Heart right ventricle (tissue), 16 donors: ENCODE data around the gene LPP. TPM values are rescaled to one million over a fixed set of nuclear protein-coding genes. Genes with fewer than 3 reads are reported as not detected.

Source experiments
- ATAC-seq, 8 donors: fragments of 200-7000 bp; cut with Tn5 transposase; one replicate each; pipeline ENCODE4 v1.9.1; 2020; ENCODE audit warnings: mild to moderate bottlenecking in 8 of 8, moderate library complexity in 8 of 8, moderate number of reproducible peaks in 1 of 8
- DNase-seq, 2 donors: peaks; one replicate each; pipeline ENCODE4 v3.0.0-alpha.2; 2020
- H3K27ac ChIP-seq, 10 donors: fragments of 200-600 bp; sonication (generic) in 2 of 10; one replicate each; pipeline versions ENCODE4 v1.5.0 to v1.8.0; 2020 to 2022; ENCODE audit warnings: mild to moderate bottlenecking in 3 of 10
- H3K27me3 ChIP-seq, 7 donors: fragments of 200-600 bp; one replicate each; pipeline ENCODE4 v1.8.0; 2021 to 2022; ENCODE audit warnings: mild to moderate bottlenecking in 2 of 7
- H3K36me3 ChIP-seq, 9 donors: fragments of 200-600 bp; sonication (generic) in 1 of 9; one replicate each; pipeline versions ENCODE4 v1.5.0 to v1.8.0; 2020 to 2022; ENCODE audit warnings: mild to moderate bottlenecking in 2 of 9
- H3K4me1 ChIP-seq, 9 donors: fragments of 200-600 bp; sonication (generic) in 1 of 9; one replicate each; pipeline versions ENCODE4 v1.5.0 to v1.8.0; 2020 to 2022; ENCODE audit warnings: mild to moderate bottlenecking in 4 of 9
- H3K4me3 ChIP-seq, 10 donors: fragments of 200-600 bp; sonication (generic) in 2 of 10; one replicate each; pipeline versions ENCODE4 v1.5.0 to v1.8.0; 2020 to 2022; ENCODE audit warnings: mild to moderate bottlenecking in 7 of 10, moderate library complexity in 2 of 10
- H3K9me3 ChIP-seq, 11 donors: fragments of 200-600 bp in 10 of 11; sonication (generic) in 2 of 11; one replicate each; pipeline versions ENCODE4 v1.5.0 to v1.8.0; 2013 to 2022; ENCODE audit warnings: mild to moderate bottlenecking in 2 of 11, control low read depth in 1 of 11, moderate library complexity in 1 of 11
- WGBS, 2 donors: extraction: QIAGEN DNeasy Blood & Tissue Kit; methylation state at CpG; one replicate each; pipeline ENCODE4 v1.1.7; 2013; ENCODE audit warnings: inconsistent platforms in 1 of 2; 5-methylcytosine and 5-hydroxymethylcytosine counted together
- intact Hi-C, 10 donors: fragments of 100-400 bp; cut with DNase I; formaldehyde crosslinking; loops; one replicate each; pipeline versions ENCODE4 v1.11.1 to v1.14.2; 2022
- polyA plus RNA-seq, 2 donors: library from polyadenylated mRNA; stranded (reverse); fragments of 200-250 nt; gene quantifications; one replicate each; pipeline ENCODE4 v1.2.3, GENCODE V29; 2013
- total RNA-seq, 10 donors: library from RNA; stranded (reverse); fragmentation: NEBNext Ultra II Directional in 3 of 10; extraction: Animal tissue kit (Norgen Biotek cat#: 25700) in 3 of 10; gene quantifications; one replicate each; pipeline versions ENCODE4 v1.2.1 to v1.2.4, GENCODE V29; 2021 to 2023
- TF ChIP-seq, protein P1 (sequence below), 9 donors: fragments of 200-600 bp; sonication (generic) in 2 of 9; IDR thresholded peaks; one replicate each; pipeline versions ENCODE4 v1.5.0 to v1.8.0; 2021 to 2022; ENCODE audit warnings: antibody characterized with exemption in 9 of 9, mild to moderate bottlenecking in 5 of 9, moderate library complexity in 1 of 9
- donor health status: Arrhythmogenic right ventricular cardiomyopathy.
- donor health status: ischemic (EF 13 %, LVEDD 7.1; RV severe dilation, severe dysfunction).
- donor health status: healthy with polysubstance abuse.
- donor health status: DM: no; HTN: yes; CAD: no.
- donor health status: DM: no; HTN: no; CAD: no.
- donor health status: ischemic (EF 25% LVEDD 6.9; RV normal size, moderate dysfunction).
- donor health status: ischemic (EF 25% LVEDD 5.7; RV mildly dilated, moderate dysfunction).
- donor health status: healthy.
- donor health status: DM: yes; HTN: yes; CAD: no.
- donor health status: Ischemic cardiomyopathy.
- donor health status: ischemic (EF 35%, LVEDD 5.7; RV mildly dilated, moderate dysfunction).
- donor health status: nonischemic (EF 11% LVEDD 7.7; RV severe dilation, severe dysfunction).
- donor health status: DM: yes; HTN: yes; CAD: no.
- donor health status: PGD.
- donor health status: ischemic (EF 29% LVEDD 5.4; RV normal size, mild dysfunction).
- donor health status: nonischemic (EF 23%, LVEDD 6.1; RV moderate dilation, normal function).

Gene LPP
- total and polyA plus RNA-seq, 12 donors, result 8.5 to 188 (median 140) TPM

DNA sequence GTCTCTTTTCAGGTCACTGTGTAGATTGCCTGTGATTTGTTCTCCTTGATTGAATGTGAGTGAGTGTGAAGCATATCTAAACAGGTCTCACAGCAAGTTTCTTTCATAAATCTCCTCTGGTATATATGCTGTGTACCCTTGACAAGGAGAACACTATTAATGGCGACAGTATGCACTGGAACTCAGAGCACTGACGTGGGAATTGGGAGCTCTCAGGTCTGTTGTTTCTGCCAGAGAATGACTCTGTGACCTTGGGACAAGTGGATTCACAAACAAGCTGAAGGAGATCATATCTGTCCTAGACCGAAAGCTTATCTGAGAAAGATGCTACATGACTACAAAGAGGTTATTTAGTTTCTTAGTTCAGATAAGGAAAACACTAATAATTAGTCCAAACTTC lies 691.6 kb downstream of the LPP start:
- Histone ChIP-seq H3K27ac (no peak overlapping the region), H3K4me1 (peaks cover 0 to 33% (median 4%) of the 10 kb centered on the region in 9 donors), H3K36me3 (no peaks in the 10 kb centered on the region), H3K27me3 (no peaks in the 10 kb centered on the region), H3K9me3 (no peaks in the 10 kb centered on the region), H3K4me3 (no peak overlapping the region)
- DNase-seq, result no peak
- WGBS, 2 donors, result 57 to 61% methylated on average over 3 of the region's 3 CpGs
- intact Hi-C loops, result no loop called here
- TF ChIP-seq, protein P1, sequence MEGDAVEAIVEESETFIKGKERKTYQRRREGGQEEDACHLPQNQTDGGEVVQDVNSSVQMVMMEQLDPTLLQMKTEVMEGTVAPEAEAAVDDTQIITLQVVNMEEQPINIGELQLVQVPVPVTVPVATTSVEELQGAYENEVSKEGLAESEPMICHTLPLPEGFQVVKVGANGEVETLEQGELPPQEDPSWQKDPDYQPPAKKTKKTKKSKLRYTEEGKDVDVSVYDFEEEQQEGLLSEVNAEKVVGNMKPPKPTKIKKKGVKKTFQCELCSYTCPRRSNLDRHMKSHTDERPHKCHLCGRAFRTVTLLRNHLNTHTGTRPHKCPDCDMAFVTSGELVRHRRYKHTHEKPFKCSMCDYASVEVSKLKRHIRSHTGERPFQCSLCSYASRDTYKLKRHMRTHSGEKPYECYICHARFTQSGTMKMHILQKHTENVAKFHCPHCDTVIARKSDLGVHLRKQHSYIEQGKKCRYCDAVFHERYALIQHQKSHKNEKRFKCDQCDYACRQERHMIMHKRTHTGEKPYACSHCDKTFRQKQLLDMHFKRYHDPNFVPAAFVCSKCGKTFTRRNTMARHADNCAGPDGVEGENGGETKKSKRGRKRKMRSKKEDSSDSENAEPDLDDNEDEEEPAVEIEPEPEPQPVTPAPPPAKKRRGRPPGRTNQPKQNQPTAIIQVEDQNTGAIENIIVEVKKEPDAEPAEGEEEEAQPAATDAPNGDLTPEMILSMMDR (IDR thresholded peaks at IDR 0.05), result no peak
- peak in 4 of 8 donors; percentile 41 to 64 (median 48) for ATAC-seq

DNA sequence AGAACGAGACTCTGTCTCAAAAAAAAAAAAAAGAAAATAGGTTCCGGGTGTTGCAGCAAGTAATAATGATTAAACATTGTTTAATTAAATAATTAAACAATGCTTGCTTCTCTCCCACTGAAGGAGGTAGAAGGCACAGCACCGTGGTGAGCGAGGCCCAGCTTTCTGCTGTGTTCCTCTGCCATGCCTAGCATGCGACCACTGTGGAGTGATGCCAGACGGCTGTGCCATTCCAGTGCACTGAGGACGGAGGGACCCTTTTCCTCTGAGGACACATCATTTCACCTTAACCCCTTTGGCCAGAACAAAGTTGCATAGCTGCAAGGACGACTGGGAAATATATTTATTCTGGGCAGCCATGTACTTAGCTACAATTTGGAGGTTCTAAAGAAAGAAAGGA lies 695.0 kb downstream of the LPP start:
- no peak overlapping the region for H3K27ac ChIP-seq
- intact Hi-C loops, result no loop called here
- H3K36me3 ChIP-seq, result no peaks in the 10 kb centered on the region
- no peaks in the 10 kb centered on the region for H3K9me3 ChIP-seq
- WGBS, 2 donors, result 33 to 84% methylated on average over 8 of the region's 8 CpGs
- no peak for DNase-seq
- ATAC-seq, result peak in 4 of 8 donors; percentile 38 to 78 (median 50)
- H3K4me3 ChIP-seq, result no peak overlapping the region
- no peaks in the 10 kb centered on the region for H3K27me3 ChIP-seq
- peaks cover 0 to 17% (median 5%) of the 10 kb centered on the region in 9 donors for H3K4me1 ChIP-seq
- TF ChIP-seq, protein P1 (IDR thresholded peaks at IDR 0.05), result no peak

DNA sequence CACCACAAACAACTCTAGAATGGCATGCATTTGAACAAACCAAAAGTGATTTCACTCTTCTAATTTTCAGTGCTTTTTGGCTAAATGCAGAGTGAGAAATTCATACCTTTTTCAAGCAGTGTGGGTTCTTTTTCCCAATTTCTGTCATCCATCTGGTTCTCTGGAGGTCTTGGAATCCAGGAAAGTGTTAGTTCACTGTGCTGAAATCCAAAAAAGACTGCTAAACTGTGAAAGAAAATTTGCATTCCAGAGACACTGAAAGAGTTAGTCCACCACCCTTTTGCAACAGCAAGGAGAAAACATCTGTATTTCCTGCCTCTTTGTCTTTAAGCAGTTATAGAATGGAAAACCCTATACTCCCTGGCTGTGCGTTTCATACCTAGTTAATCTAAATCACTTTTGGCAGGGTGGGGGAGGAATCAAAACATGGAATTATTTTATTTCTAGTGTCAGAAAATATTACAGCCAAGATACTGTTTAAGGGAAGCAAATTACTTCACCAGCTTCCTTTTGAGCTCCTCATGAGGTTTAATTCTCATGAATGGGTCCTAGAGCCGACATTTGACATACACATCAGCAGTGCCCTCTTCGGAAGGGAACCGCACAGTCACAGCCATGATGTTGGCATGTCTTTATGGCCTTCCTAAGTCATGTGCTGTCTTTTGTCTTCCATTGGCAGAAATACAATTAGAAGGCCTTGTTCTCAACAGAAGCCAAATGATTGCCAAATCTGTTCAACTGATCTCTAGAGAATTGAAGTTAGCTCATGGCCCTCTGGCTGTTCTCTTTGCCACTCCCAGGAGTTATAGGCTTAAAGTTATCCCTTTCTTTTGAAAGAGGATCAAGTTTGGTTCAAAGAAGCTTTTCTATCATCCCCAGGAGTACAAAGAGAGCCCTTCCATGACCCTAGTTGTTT lies 700.2 kb downstream of the LPP start:
- Histone ChIP-seq H3K4me1 (peaks cover 0 to 36% (median 21%) of the 10 kb centered on the region in 9 donors), H3K36me3 (no peaks in the 10 kb centered on the region), H3K27ac (peak overlapping the region in 8 of 10 donors; percentile 22 to 65 (median 35)), H3K4me3 (no peak overlapping the region), H3K9me3 (no peaks in the 10 kb centered on the region), H3K27me3 (no peaks in the 10 kb centered on the region)
- WGBS, 2 donors, result 74 to 78% methylated on average over 4 of the region's 4 CpGs
- TF ChIP-seq, protein P1 (IDR thresholded peaks at IDR 0.05), result no peak
- ATAC-seq (peak; percentile 27 to 81 (median 62)), DNase-seq (no peak)
- intact Hi-C loops, result no loop called here

DNA sequence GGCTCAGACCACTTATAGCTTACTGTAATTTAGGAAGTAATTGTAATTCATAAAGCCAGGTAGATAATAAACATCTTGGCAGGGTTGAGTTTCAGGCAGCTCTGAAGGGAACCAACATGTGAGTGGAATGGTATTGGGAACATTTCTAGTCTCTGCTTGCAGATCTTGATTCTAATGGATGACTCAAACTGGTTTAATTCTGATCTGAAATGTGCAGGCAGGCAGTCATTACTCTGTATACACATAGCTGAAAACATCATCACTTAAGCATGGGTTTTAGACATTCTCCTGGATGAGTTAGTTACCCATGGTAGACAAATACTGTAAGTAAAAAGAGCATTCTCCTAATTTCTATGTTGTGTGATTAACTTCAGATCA lies 700.8 kb downstream of the LPP start:
- H3K4me1 ChIP-seq, result peaks cover 0 to 36% (median 21%) of the 10 kb centered on the region in 9 donors
- H3K9me3 ChIP-seq, result no peaks in the 10 kb centered on the region
- peak overlapping the region in 4 of 10 donors; percentile 31 to 65 (median 35) for H3K27ac ChIP-seq
- H3K36me3 ChIP-seq, result no peaks in the 10 kb centered on the region
- no peak for DNase-seq
- no peaks in the 10 kb centered on the region for H3K27me3 ChIP-seq
- TF ChIP-seq, protein P1 (IDR thresholded peaks at IDR 0.05), result no peak
- H3K4me3 ChIP-seq, result no peak overlapping the region
- intact Hi-C loops, result no loop called here
- peak in 3 of 8 donors; percentile 16 to 34 (median 16) for ATAC-seq
